Fibroblast of mammary gland (primary cell): ENCODE measurements around the gene MAP7D2.

ENCODE experiments used
- DNase-seq: peaks from one replicate; pipeline ENCODE4 v3.0.0-alpha.2; 2010; ENCODE audit warnings: low read depth
- H3K4me3 ChIP-seq: 2 replicates; pipeline ENCODE4 v1.5.1; 2011; ENCODE audit warnings: low read depth, mild to moderate bottlenecking, low read length, moderate library complexity; ENCODE audit not compliant: control insufficient read depth
- CTCF ChIP-seq: conservative IDR thresholded peaks from 2 replicates; pipeline ENCODE4 v1.5.1; 2011; ENCODE audit warnings: low read depth, low read length, inconsistent platforms; ENCODE audit not compliant: control insufficient read depth, insufficient read depth

MAP7D2 gene

GRCh38 chrX:20029728-20030127, 87.0 kb downstream of the MAP7D2 start:
- no peak for TF ChIP-seq CTCF
- DNase-seq, result no peak
- H3K4me3 ChIP-seq, result no peak overlapping the region

GRCh38 chrX:20028588-20028987, 88.1 kb downstream of the MAP7D2 start:
- no peak overlapping the region for H3K4me3 ChIP-seq
- TF ChIP-seq CTCF, result no peak
- DNase-seq, result no peak

- H3K4me3 ChIP-seq, result no peak overlapping the region
- no peak for TF ChIP-seq CTCF
- peak; percentile 51 for DNase-seq
Observed at GRCh38 chrX:20026278-20026677, 90.4 kb downstream of the MAP7D2 start.

- DNase-seq, result no peak
- H3K4me3 ChIP-seq, result no peak overlapping the region
- no peak for TF ChIP-seq CTCF
Observed at GRCh38 chrX:20019672-20020365, 96.9 kb downstream of the MAP7D2 start.

- DNase-seq, result no peak
- no peak overlapping the region for H3K4me3 ChIP-seq
- no peak for TF ChIP-seq CTCF
Observed at GRCh38 chrX:20016616-20016945, 100.1 kb downstream of the MAP7D2 start.

GRCh38 chrX:20015945-20016615, 100.6 kb downstream of the MAP7D2 start:
- H3K4me3 ChIP-seq, result no peak overlapping the region
- TF ChIP-seq CTCF, result no peak
- peak; percentile 75 for DNase-seq
